Upper lobe of left lung (tissue), 4 donors: Measurements from ENCODE around the gene SLC38A5.

ENCODE experiments used
- EP300 ChIP-seq, 4 donors: sonication (generic); formaldehyde crosslinking; IDR thresholded peaks; one replicate each; pipeline ENCODE4 v1.5.1; 2017; ENCODE audit warnings: antibody characterized with exemption in 4 of 4, control low read depth in 2 of 4
- POLR2AphosphoS5 ChIP-seq, 2 donors: sonication (generic); formaldehyde crosslinking; IDR thresholded peaks; one replicate each; pipeline ENCODE4 v1.5.1; 2017; ENCODE audit warnings: antibody characterized with exemption in 2 of 2
- TF ChIP-seq, protein P1 (sequence below), 6 experiments: fragments of 450-650 bp in 4 of 6; fragments of 200-600 bp in 2 of 6; sonication (generic) in 2 of 6; IDR thresholded peaks; one replicate each; pipeline ENCODE4 v1.5.1; 2016 to 2019; ENCODE audit warnings: antibody characterized with exemption in 6 of 6

DNA sequence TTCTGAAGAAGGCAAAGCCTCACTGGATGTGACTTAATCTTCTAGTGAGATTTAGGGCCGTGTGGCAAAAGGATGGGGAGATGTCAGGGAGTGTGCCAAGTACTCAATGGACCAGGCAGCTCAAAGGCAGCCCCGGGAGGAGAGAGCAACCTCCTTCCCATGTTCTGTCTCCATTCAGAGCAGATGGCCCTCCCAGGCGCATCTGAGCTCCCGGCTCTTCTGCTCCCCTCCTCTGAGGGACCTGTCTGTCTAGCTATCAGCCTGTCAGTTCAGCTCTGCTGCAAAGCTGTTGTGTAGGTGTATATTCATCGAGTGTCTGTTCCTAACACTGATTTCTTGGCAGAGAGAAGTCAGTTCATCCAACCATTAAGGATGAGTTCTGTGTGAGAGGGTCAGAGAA lies 27.8 kb upstream of the SLC38A5 start:
- TF ChIP-seq, protein P1, sequence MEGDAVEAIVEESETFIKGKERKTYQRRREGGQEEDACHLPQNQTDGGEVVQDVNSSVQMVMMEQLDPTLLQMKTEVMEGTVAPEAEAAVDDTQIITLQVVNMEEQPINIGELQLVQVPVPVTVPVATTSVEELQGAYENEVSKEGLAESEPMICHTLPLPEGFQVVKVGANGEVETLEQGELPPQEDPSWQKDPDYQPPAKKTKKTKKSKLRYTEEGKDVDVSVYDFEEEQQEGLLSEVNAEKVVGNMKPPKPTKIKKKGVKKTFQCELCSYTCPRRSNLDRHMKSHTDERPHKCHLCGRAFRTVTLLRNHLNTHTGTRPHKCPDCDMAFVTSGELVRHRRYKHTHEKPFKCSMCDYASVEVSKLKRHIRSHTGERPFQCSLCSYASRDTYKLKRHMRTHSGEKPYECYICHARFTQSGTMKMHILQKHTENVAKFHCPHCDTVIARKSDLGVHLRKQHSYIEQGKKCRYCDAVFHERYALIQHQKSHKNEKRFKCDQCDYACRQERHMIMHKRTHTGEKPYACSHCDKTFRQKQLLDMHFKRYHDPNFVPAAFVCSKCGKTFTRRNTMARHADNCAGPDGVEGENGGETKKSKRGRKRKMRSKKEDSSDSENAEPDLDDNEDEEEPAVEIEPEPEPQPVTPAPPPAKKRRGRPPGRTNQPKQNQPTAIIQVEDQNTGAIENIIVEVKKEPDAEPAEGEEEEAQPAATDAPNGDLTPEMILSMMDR (IDR thresholded peaks at IDR 0.05), result no peak
- TF ChIP-seq POLR2AphosphoS5 (IDR thresholded peaks at IDR 0.05) (no peak), EP300 (IDR thresholded peaks at IDR 0.05) (no peak)
